ENCODE data around the gene NTN5.

Gene NTN5

GRCh38 chr19:48627865-48628314 is 44.9 kb downstream of the NTN5 start:
- no peak for DNase-seq

- DNase-seq: no peak
Observed at GRCh38 chr19:48627201-48627864, 45.5 kb downstream of the NTN5 start.

DNA sequence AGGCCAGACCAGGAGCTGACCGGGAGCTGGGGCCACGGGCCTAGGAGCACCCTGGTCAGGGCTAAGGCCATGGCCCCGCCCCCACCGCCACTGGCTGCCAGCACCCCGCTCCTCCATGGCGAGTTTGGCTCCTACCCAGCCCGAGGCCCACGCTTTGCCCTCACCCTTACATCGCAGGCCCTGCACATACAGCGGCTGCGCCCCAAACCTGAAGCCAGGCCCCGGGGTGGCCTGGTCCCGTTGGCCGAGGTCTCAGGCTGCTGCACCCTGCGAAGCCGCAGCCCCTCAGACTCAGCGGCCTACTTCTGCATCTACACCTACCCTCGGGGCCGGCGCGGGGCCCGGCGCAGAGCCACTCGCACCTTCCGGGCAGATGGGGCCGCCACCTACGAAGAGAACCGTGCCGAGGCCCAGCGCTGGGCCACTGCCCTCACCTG is 46.9 kb downstream of the NTN5 start:
- DNase-seq: no peak

DNA sequence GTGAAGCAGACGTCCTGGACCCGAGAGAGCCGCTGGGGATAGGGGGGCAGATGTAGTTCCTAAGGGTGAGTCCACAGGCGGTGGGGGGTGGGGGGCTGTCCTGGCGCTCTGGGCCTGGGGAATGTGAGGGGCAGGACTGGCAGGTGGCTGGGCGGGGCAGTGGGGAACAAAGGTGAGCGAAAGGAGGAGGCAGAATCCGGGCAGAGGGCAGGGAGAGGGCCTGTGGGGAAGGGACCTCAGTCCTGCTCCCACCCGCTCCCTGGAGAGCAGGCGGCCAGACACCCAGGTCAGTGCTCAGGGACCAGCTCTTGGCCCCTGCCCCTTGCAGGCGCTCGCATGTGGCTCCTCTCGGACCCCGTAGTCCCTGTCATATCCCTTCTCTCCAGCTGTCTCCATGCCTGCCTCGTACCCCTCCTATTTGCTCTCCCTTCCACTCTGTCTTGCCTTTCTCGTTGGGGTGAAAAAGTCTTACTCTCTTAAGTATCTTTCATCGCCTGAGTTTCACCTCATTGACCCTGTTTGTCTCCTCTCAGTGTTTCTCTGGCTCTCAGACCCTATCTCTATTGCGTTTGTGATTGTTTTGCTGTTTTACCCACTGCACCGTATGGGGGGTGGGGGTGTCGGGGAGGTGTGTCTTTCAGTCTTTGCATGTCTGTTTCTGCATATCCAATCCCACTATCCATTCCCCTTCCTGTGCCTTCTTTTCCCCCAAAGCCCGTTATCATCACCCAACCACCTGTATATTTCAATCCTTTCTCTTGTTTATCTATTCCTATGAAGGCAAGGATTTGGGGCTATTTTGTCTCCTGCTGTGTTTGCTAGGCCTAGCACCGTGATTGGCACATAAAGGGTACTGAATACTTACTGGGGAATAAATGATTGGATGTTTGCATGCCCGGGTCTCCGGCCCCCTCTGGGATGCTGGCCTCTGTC is 47.8 kb downstream of the NTN5 start:
- DNase-seq: no peak

GRCh38 chr19:48624067-48624594 is 48.7 kb downstream of the NTN5 start:
- DNase-seq: peak; percentile 97 to 98

DNA sequence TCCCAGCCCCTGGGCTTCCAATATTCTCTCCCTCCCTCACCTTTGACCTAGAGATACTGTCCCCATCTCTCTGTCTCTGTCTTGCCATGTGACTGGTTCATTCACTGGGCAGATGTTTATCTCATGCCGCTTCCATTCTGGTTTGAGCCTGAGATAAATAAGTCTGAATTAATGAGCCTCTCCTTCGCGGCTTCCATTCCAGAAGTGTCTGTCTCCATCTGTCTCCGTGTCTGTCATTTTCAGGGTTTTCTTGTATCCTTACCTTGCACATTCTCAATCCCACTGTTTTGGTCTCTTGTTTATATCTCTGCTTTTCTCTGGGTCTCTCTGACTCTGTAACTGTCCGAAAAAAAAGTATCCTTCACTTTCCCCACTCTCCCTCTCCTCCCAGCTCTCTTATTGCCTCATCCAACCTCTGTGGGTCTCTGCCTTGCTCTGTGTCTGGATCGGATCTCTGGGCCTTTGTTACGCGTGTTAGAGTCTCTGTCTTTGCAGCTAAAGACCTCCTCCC is 49.2 kb downstream of the NTN5 start:
- no peak for DNase-seq

DNA sequence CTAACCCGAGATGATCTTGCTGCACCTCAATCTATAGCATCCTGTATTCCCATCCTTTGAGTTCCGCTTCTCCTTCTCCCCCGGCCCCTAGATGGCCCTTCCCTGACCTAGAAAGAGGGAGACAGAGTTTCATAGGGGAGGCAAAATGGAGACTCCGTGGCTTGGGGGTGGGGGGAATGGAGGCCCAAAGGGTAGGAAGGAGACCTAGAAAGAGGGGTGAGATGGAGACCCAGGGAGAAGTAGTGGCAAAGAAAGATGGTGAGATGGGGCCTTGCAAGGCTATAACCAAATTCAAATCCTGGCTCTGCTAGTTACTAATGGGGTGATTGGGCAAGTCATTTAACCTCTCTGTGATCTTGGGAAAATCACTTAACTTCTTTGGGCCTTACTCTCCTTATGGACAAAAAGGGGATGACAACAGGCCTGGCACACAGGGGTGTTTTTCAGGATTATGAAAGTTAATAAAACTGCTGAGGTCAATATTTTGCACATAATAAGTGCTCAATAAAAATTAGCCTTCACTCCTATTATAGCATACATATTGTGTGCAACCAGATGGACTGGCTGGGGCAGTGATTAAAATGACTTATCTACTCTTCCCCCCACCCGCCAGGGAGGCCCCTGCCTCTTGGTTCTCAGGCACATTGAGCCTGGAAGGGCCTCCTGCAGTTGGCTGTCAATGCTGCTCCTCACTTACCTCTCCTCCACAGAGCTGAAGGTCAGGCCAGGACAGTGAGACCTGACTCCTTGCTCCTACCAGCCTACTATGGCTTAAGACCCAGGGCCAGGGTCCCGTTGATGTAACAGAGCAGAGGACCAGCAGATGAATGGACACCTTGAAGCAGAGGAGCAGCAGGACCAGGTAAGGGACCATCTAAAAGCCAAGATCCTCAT is 52.9 kb downstream of the NTN5 start:
- no peak for DNase-seq

DNA sequence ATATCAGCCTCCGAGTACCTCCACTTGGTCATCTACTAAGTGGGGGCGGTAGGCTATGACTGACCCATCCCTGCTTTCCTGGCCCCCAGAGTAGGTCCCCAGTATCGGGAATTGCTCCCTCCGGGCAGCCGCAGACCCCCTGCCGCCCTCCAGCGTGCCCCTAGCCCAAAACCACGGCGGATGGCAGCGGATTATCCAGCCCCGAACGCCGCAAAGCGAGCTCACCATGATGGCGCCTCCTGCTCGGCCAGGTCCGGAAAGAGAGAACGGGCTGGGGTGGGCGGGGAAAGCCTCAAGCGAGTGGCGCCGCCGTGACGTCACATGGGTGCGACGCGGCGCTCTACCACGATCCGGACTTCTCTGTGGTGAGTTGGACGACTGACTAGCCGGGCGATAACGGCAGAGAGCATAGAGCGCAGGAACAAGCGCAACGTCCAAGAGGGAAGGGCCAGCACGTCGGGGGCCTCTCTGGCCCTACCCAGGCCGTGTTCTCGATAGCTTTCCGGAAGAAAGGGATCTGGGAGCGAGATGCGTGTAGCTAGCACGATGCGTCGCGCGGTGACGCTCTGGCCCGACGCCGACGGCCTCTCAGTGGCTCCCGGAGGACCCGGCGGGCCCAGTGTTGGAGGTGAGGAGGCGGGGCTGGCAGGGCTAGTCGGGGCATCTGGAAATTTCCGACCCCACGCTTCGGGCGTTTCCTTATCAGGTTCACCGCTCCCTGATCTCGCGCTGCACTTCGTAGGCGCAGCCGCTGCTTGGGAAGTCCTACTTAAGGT is 53.7 kb downstream of the NTN5 start, which contains the start of the genes RPL18 and SPHK2:
TSS of gene RPL18 (minus strand) at position 263 of the 776 bp plus-strand sequence. CDS start at position 228, 35 bp downstream.
TSS of gene SPHK2 (plus strand) at position 591 of the 776 bp plus-strand sequence. CDS start 1,009 bp downstream, outside the sequence.
- peak; percentile 98 for DNase-seq

DNA sequence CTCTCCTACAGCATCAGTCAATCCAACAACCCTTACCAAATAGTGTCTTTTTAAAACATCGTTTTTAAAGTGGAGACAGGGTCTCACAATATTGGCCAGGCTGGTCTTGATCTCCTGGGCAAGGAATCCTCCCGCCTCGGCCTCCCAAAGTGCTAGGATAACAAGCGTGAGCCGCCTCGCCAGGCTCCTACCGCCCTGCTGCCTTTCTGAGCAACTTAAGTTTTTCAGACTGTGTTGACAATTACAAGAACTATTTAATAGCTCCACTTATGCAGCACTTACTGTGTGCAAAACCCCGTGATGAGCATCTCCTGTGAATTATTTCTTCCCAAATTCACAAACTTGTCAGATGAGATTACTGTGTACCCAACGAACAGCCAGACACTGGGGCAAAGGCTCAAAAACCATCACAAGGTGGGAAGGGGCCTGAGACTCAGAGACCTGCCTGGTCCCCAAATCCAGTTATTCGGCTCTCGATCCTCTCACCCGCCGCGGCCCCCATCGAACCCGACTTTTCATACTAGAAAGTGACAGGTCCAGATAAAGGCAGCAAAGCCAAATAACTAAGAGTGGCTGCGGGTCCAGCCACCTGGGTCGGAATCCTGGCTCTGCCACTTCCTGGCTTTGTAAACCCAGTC is 54.4 kb downstream of the NTN5 start:
- no peak for DNase-seq

DNA sequence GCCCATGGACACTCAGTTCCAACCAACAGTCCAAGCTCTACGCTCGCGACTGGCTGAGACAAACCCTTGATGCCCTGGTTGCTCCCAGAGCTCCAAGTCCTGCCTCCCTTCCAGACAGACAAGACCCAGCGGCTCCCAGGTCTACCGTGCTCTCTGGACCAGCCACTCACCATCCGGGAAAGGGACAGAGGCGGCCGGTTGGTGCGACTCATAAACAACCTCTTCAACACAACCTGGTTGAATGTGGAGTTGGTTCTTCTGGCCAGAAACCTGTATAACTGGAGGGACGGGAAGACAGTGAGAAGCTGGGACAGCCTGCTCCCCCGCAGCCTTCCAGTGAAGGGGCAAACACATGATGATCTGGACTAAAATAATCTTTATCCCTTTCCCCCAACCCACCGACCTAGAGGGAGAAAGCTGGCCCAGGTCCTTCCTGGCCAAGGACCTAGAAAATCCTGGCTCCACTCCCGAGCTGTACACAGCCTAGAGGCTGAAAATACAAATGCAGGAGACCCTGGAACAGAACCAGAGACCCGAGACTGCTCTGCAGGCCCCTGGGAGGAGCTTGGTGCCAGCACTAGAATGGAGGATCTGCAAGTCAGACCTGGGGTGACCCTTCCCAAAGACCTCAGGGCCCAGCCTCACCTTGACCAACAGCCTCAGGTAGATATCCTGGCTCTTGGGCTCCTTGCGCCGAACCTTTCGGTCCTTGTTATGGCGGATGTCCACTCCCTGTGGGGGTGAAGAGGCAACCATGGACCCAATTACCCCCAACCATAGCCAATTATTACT is 55.5 kb downstream of the NTN5 start:
- no peak for DNase-seq

DNA sequence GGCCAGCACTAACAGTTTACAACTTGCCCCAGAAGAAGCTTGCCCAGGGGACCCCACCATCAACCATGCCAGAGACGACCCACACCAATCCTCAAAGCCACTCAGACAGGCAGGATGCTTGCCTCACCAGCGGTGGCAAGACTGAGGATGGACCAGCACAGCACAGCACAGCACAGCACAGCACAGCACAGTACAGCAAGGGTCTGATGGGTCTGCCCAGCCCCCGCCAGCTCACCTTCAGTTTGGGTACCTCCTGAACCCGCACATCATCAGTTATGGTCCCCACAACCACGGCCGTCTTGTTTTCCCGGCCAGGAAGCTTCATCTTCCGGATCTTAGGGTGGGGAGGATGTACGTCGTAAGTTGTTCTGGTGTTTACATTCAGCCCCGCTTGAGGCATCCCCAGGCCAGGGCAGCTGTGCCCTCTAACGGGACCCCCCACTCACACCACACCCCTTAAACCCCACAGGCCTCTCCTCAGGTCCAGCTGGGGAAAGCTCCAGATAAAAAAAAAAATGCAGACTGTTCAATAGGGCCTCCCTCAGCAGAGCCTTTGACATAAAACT is 56.2 kb downstream of the NTN5 start:
- DNase-seq: peak in 1 of 2 donors; percentile 35

GRCh38 chr19:48616041-48616436 is 56.8 kb downstream of the NTN5 start:
- peak in 1 of 2 donors; percentile 31 for DNase-seq

GRCh38 chr19:48615231-48616040 is 57.4 kb downstream of the NTN5 start:
- DNase-seq: no peak

DNA sequence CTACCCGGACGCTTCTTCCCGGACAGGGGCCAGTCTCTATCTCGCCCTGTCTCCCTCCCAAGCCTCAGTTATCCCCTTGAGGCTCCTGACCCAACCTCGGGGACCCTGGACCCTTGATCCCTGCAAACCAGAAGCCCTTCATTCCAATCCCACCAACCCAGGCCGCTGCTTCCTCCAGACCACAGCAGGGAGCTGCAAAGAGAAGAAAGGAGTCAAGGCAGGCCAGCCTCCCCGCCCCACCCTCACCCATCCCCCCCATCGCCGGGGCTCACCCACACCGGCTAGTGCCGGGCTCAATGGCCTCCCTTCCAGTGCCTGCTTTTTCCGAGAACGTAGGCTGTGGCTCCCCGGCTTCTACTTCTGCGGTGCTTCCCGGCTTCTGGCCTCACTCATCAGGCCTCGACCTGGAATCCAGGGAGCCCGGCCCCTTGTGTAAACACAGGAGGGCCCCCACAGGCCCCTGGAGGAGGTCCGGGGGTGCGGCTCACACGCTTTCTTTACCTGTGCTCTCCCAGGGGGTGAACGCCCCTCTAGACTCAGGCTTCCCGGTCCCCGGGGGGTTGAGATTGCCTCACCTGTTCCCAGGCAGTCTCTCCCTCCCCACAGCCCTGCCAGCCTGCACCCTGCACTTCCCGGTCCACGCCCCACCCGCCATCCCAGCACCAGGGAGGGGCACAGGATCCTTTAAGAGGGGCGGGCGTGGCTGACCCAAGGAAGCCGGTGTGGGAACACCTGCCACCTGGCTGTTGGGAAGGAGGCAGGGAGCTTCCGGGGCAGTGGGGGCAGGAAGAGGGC is 58.2 kb downstream of the NTN5 start, which contains the start of gene FAM83E:
TSS of gene FAM83E (minus strand) at position 641 of the 795 bp plus-strand sequence. CDS start 1,704 bp downstream, outside the sequence.
- DNase-seq: no peak

GRCh38 chr19:48613852-48614435 is 58.9 kb downstream of the NTN5 start:
- no peak for DNase-seq

DNA sequence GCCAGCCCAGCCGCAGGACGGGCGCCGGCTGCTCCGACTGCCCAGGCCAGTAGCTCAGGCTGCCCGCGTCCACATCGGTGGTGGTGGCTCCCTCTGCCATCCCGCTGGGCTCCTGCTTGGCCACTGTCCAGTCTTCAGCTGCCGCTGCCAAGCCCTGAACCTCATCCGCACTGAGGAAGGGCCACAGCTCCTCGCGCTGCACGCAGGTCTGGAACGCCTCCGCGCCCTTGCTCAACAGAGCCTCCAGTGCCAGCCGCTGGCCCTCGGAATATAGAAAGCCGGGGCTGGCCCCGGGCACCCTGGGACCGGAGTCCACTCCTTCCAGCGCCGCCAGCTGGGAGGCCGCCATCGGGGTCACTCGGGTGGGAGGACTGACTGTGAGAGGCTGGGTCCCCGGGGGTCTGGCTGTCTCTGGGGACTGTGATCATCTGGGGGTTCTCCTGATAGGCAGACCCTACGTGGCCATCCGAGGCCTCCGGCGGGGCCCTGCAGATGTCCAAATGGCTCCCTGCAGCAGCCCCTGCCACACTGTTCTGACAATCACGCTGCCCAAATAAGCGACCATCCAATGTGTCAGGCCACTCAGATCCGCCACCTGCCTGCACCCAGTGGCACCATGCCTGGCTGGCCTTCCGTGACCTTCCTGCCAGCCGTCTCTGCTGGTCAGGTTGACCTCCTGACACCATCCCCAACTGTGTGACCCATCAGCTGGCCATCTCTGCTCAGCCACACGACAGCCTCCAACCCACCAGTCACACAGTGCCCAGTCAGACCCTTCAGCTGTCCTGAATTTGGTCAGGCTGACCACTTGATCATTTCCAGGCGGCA is 59.6 kb downstream of the NTN5 start:
- no peak for DNase-seq
